ENCODE results near the gene CHRNB1. TPM values are rescaled to one million over a fixed set of nuclear protein-coding genes. Genes with fewer than 3 reads are reported as not detected.

Gene CHRNB1
- total and polyA plus RNA-seq, 2 donors (not counting 1 experiment from before 2014, with no cell fraction given): 6.2 to 7.2 TPM

GRCh38 chr17:7459961-7460545 is 15.2 kb downstream of the CHRNB1 start:
- Histone ChIP-seq H3K27me3 (replicated peaks in 1 of 4; ENCODE audit: control extremely low read depth in 1 of 4, control insufficient read depth in 3 of 4, insufficient read depth in 4 of 4, low read length in 3 of 4) (no peaks in the 10 kb centered on the region), H3K36me3 (replicated peaks in 1 of 2; ENCODE audit: control extremely low read depth in 1 of 2, control insufficient read depth in 1 of 2, extremely low read depth in 1 of 2, insufficient read depth in 2 of 2, low read length in 1 of 2) (peaks cover 0 to 18% of the 10 kb centered on the region in 2 experiments), H3K9ac (ENCODE audit: low read length) (no peak overlapping the region), H3K79me2 (ENCODE audit: control insufficient read depth, insufficient read depth, low read length) (no peaks in the 10 kb centered on the region), H3K4me2 (replicated peaks; ENCODE audit: low read depth, low read length, poor library complexity, severe bottlenecking) (no peak overlapping the region), H3K4me3 (ENCODE audit: control extremely low read depth in 1 of 5, extremely low read depth in 1 of 5, insufficient read depth in 1 of 5, low read depth in 2 of 5, low read length in 4 of 5) (no peak overlapping the region), H2AFZ (ENCODE audit: insufficient read depth, low read depth, low read length, poor library complexity, severe bottlenecking) (no peak overlapping the region), H3K4me1 (ENCODE audit: control insufficient read depth in 2 of 2, insufficient read depth in 2 of 2, low read length in 2 of 2) (peaks cover 5 to 9% of the 10 kb centered on the region in 2 donors), H3K27ac (ENCODE audit: low read length in 2 of 2) (no peak overlapping the region), H4K20me1 (ENCODE audit: control insufficient read depth, insufficient read depth, low read length, poor library complexity, severe bottlenecking) (peaks cover 14% of the 10 kb centered on the region), H3K9me3 (ENCODE audit: control extremely low read depth in 1 of 3, control insufficient read depth in 2 of 3, insufficient read depth in 1 of 3, low read length in 2 of 3) (no peaks in the 10 kb centered on the region)
- peaks cover 10% of the 10 kb centered on the region for H3K4me1 Mint-ChIP-seq
- TF ChIP-seq EZH2 (IDR thresholded peaks at IDR 0.05; ENCODE audit: borderline replicate concordance, insufficient read depth, low read depth, low read length, poor library complexity, severe bottlenecking): no peak
- no peak for TF ChIP-seq CTCF (IDR thresholded peaks at IDR 0.05)
- no peak overlapping the region for H3K27ac Mint-ChIP-seq
- H3K9me3 Mint-ChIP-seq (ENCODE audit: insufficient read depth): no peaks in the 10 kb centered on the region
- WGBS (ENCODE audit: insufficient coverage): no CpG with 5 or more reads among the region's 3 CpGs
- DNase-seq: no peak
- no peaks in the 10 kb centered on the region for H3K27me3 Mint-ChIP-seq
- ChIA-PET CTCF (no interaction called here), POLR2A (interaction anchor here (0.6 kb wide), 1 partner anchor 1413 kb away, joined by 4 read pairs; no protein-coding TSS in a partner anchor)
- H3K4me3 Mint-ChIP-seq: no peak overlapping the region
- intact Hi-C loops (cut with micrococcal nuclease): loop anchor here (5.0 kb wide), 1 partner anchor 153 kb away; the partner anchor contains the start of gene EIF5A
- no peak for ATAC-seq (ENCODE audit: low read depth)

GRCh38 chr17:7460850-7461660 is 16.2 kb downstream of the CHRNB1 start:
- WGBS (ENCODE audit: insufficient coverage): 100% methylated on average over 4 of the region's 7 CpGs

More at GRCh38 chr17:7460850-7461660, 16.2 kb downstream of the CHRNB1 start:
- Histone ChIP-seq H3K36me3 (replicated peaks in 1 of 2; ENCODE audit: control extremely low read depth in 1 of 2, control insufficient read depth in 1 of 2, extremely low read depth in 1 of 2, insufficient read depth in 2 of 2, low read length in 1 of 2) (peaks cover 0 to 22% of the 10 kb centered on the region in 2 experiments), H4K20me1 (ENCODE audit: control insufficient read depth, insufficient read depth, low read length, poor library complexity, severe bottlenecking) (peaks cover 18% of the 10 kb centered on the region), H3K4me1 (ENCODE audit: control insufficient read depth in 2 of 2, insufficient read depth in 2 of 2, low read length in 2 of 2) (peaks cover 5 to 6% of the 10 kb centered on the region in 2 donors), H3K27ac (ENCODE audit: low read length in 2 of 2) (no peak overlapping the region), H3K79me2 (ENCODE audit: control insufficient read depth, insufficient read depth, low read length) (no peaks in the 10 kb centered on the region), H2AFZ (ENCODE audit: insufficient read depth, low read depth, low read length, poor library complexity, severe bottlenecking) (no peak overlapping the region), H3K9ac (ENCODE audit: low read length) (no peak overlapping the region), H3K27me3 (replicated peaks in 1 of 4; ENCODE audit: control extremely low read depth in 1 of 4, control insufficient read depth in 3 of 4, insufficient read depth in 4 of 4, low read length in 3 of 4) (no peaks in the 10 kb centered on the region), H3K9me3 (ENCODE audit: control extremely low read depth in 1 of 3, control insufficient read depth in 2 of 3, insufficient read depth in 1 of 3, low read length in 2 of 3) (no peaks in the 10 kb centered on the region), H3K4me3 (ENCODE audit: control extremely low read depth in 1 of 5, extremely low read depth in 1 of 5, insufficient read depth in 1 of 5, low read depth in 2 of 5, low read length in 4 of 5) (no peak overlapping the region), H3K4me2 (replicated peaks; ENCODE audit: low read depth, low read length, poor library complexity, severe bottlenecking) (no peak overlapping the region)
- TF ChIP-seq CTCF (IDR thresholded peaks at IDR 0.05) (no peak), EZH2 (IDR thresholded peaks at IDR 0.05; ENCODE audit: borderline replicate concordance, insufficient read depth, low read depth, low read length, poor library complexity, severe bottlenecking) (no peak)
- ChIA-PET POLR2A (interaction anchor here (0.6 kb wide), 1 partner anchor 93 kb away, joined by 3 read pairs; no protein-coding TSS in a partner anchor), CTCF (interaction anchor here (1.3 kb wide), 1 partner anchor 53 kb away, joined by 4 read pairs; no protein-coding TSS in a partner anchor)
- intact Hi-C loops (cut with micrococcal nuclease): no loop called here
- H3K4me3 Mint-ChIP-seq: no peak overlapping the region
- no peak overlapping the region for H3K27ac Mint-ChIP-seq
- H3K9me3 Mint-ChIP-seq (ENCODE audit: insufficient read depth): no peaks in the 10 kb centered on the region
- H3K27me3 Mint-ChIP-seq: no peaks in the 10 kb centered on the region
- ATAC-seq (ENCODE audit: low read depth) (no peak), DNase-seq (no peak)
- H3K4me1 Mint-ChIP-seq: peaks cover 5% of the 10 kb centered on the region
